Forelimb muscle (tissue), 1 donor: ENCODE results near the gene KCNC2. TPM values are rescaled to one million over a fixed set of nuclear protein-coding genes. Genes with fewer than 3 reads are reported as not detected.
A peak's percentile ranks its signal among the peaks of the same experiment; 100 is the strongest.
"Not testable (repeated sequence)": the region's sequence is repeated elsewhere in the genome, so short reads cannot be mapped to it uniquely, and the experiment has no call there.

ENCODE experiments used
- DNase-seq: peaks from one replicate; pipeline ENCODE4 v3.0.0-alpha.2; 2013; ENCODE audit warnings: low read depth
- polyA plus RNA-seq: library from polyadenylated mRNA; unstranded; fragments of 120-200 nt; gene quantifications from one replicate; pipeline ENCODE4 v1.2.1, GENCODE V29; 2013; ENCODE audit not compliant: insufficient read length

The KCNC2 gene
- 0.38 TPM for polyA plus RNA-seq

DNA sequence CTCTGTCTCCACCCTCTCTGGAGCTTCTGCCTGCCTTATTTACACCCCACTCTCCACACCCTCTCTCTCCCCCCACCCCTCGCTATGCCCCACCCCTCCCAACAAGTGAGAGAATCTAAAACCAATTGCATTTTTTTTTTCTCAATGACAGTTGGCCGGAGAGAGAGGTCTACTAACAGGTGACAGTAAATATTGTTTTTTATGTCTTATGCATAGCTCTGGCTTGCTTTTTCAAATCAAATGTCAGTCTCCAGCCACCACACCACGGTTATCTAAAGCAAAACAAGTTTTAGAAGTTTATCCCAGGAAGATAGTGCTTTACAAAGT lies at the start of gene KCNC2:
KCNC2 (minus strand) TSS at position 28 of the 327 bp plus-strand sequence.
- no peak for DNase-seq

- no peak for DNase-seq
Measured at GRCh38 chr12:75259143-75259542, 49.5 kb upstream of the KCNC2 start.

- DNase-seq: no peak
Measured at GRCh38 chr12:75257510-75257909, 47.9 kb upstream of the KCNC2 start.

DNA sequence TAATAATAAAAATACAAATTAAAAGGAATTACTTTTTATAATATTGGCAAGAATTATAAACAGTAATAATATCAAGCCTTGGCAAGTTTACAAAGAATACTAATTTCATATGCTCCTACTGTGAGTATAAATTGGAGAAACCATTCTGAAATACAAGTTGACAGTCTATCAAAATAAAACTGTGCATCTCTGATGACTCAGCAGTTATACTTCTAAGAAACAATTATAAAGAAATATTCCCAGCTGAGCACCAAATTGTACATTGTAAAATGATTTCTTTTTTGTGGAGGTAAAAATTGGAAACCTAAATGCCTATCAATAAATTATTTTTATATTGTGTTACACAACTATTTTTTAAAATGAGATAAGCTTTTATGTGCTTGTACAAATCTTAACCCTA lies 35.5 kb upstream of the KCNC2 start:
- no peak for DNase-seq

DNA sequence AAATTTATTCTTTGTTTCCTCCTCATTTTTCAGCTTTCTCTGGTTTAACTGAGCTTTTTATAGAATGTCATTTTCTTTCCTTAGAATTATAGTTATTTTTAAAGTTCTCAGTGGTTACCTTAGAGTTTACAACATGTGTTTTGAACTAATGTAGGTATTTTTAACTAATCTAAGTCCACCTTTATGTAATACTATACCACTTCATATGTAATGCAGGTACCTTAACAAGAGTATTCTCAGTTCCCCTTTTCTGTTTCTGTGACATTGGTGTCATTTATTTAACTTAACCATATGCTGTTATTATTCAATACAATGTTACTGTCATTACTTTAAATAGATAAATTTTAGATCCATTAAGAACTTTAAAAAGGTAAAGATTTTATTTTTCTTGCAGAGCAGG lies 30.3 kb upstream of the KCNC2 start:
- DNase-seq: no peak

DNA sequence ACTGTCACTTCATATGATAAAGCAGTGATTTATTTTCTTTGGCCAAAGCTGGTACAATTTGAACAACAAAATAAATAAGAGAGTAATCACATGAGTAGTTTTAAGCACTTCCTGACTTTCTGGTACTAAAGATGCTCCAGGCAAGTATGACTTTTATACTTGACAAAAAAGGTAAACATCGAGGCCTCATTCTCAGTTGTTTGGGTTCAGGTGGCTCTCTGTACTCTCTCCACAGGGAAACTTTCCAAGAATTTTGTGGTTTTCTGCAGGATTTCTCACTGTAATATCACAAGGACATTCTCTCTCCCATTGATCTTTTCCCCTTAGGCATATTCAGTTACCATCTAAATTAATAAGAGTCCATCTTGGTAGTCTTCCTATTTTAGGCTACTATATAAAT lies 26.6 kb upstream of the KCNC2 start:
- no peak for DNase-seq

GRCh38 chr12:75227132-75227531 lies 17.5 kb upstream of the KCNC2 start:
- DNase-seq: no peak

DNA sequence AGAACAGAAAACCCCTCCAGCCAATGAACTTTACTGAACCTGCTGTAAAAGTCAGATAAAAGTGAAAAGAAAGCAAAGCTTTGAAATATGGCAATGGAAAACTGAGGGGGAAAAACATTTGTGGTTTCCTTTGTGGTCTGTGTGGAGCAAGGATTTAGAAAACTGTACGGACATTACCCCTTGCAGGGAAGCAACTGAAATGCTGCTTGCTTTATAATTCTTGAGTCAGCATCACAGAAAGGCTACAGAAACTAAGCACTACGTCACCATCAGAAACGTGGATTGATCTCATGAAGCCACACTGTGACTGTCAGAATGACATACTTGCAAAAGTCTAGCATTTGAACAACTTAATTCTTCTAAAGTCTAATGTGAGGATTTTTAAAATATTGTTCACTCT lies 2.4 kb upstream of the KCNC2 start:
- DNase-seq: no peak

DNA sequence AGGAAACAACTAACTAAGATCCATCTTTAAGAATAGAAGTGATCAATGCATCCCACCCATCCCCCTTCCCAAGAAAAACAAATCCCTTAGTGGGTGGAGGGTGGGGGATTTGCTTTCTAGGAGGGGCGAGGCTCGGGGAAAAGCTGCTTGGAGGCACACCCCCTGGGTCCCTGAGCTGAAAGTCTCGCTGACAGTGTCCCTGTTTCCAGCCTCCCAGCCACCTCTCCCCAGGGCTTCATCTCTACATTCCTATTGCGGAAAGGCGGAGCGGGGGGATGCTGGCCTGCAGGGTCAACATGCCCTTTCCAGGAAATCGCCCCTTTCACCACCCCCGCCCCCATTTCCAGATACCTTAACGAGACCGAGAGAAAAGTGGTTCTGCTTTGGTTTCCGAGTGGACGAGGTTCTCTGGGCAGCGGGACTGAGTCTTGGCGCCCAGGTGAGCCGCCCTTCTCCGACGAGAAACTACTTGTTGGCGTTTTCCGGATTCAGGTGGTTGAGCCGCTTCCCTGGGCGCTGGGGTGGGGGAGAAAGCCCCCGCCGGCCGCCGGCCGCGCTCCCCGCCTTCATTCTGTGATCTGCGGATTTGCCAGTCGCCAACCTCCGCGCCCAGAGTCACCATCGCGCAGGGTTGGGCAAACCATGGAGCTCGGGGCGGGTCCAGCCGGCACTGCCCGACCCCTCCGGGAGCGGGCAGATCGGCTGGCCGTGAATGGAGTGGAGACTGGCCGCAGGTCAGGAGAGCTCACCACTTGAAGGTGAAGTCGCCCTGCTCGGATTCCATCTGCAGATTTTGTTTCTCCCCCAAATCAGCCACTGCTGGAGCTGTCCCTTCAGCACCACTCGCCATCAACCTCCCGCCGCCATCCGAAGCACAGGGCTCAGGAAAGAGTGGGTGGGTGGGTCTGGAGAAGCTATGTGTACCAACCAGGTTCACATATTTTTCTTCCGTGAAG lies 505 bp downstream of the KCNC2 start:
- DNase-seq: peak; percentile 0

- DNase-seq: no peak
Measured at GRCh38 chr12:75207338-75208083, 2.1 kb downstream of the KCNC2 start.

DNA sequence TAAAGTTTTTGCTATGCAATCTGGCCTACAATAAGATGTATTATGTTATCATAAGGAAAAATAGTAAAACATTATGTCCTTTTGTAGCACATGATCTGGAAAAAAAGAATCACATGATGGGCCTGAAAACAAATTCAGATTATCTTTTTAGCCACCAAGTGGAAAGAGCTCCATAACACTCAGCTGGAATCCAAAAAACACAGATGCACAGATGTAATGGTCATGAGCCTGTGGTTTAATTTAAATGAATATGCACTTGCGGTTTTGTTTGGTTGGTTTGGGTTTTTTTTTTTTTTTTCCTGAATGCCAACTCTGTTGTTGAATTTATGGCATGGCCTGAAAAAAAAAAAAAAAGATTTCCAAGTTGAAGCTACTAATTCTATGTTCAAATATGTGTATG lies 4.1 kb downstream of the KCNC2 start:
- no peak for DNase-seq

- DNase-seq: no peak
Measured at GRCh38 chr12:75196865-75197264, 12.8 kb downstream of the KCNC2 start.

DNA sequence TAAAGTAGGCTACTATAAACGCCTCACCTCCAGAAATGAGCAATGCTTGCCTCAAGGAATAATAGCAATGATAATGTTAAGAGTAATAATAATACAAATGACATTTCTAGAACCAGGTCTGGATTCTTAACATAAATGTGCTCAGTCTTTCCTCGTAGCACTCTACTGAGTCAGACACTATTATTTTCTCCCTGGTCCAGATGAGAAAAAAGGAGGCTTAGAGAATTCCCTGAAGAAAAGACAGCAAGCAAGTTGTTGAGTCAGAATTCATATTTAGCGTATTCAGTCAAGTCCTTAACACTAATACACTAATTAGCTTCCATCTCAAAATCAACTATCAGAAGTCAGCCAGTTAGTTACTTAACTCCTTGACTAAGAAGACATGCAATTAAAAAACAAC lies 13.2 kb downstream of the KCNC2 start:
- DNase-seq: no peak

- DNase-seq: no peak
Measured at GRCh38 chr12:75194250-75194649, 15.4 kb downstream of the KCNC2 start.

DNA sequence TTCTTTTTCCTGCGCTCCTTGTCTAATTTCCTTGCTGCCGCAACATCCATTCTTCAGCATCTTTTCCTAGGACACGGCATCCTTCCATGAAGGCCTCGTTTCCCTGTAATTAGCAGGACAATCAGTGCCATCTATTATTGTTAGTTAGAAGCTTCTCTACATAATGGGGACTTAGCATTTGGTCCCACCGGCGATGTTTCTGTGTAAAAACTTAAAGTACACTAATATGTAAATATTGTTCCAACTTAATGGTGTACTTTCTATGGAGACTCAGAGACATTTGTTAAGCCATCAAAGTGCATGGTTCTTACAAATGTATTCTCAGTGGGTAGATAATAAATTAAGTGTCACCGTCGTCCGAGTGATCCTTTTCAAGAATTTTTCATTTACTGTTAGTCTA lies 17.4 kb downstream of the KCNC2 start:
- DNase-seq: no peak

- no peak for DNase-seq
Measured at GRCh38 chr12:75190846-75191245, 18.8 kb downstream of the KCNC2 start.

DNA sequence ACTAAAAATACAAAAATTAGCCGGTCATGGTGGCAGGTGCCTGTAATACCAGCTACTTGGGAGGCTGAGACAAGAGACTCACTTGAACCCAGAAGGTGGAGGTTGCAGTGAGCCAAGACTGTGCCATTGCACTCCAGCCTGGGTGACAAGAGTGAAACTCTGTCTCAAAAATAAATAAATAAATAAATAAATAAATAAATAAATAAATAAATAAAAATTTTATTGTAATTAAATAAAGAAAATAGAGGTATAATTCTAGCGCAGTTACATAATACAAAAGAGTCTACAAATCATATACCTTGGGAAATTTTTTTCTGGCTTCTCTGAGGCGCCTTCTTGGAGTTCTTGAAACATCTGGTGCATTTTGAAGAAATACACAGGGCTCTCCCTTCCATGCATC lies 23.8 kb downstream of the KCNC2 start:
- DNase-seq: not testable (repeated sequence)

DNA sequence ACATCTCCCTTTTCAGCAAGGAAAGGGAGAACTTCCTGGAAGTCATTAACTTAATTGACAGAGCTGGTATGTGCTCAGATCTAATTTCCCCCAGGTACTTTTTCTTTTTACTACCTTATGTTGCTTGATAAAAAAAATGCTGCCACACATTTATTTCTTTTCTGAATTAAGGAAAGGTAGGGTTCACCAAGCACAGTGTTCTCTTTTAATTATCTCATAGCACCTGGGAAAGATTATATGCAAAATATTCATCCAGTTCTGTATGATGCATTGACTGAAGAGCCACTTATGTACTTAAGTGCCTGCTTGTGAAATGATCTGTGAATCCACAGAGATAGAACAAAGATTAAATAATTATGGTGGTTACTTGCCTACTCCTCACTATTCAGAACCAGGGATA lies 25.1 kb downstream of the KCNC2 start:
- no peak for DNase-seq

- no peak for DNase-seq
Measured at GRCh38 chr12:75183967-75184366, 25.7 kb downstream of the KCNC2 start.

DNA sequence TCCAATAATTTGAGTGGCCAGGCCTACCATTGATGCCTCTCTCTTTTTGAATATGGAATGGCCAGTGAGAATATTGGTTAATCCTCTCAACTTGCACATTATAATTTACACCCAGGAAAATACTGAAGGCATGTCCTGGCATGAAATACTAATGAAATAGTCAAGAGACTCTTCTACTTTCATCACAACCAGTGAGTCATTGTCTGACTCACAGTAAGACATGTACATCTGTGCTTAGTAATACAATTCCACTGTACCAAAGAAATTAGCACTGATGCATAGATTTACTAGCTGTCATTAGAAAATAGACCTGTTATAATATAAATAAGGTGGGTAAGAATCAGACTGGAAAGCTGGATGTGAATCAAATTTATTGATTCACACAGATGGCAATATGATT lies 31.6 kb downstream of the KCNC2 start:
- no peak for DNase-seq

DNA sequence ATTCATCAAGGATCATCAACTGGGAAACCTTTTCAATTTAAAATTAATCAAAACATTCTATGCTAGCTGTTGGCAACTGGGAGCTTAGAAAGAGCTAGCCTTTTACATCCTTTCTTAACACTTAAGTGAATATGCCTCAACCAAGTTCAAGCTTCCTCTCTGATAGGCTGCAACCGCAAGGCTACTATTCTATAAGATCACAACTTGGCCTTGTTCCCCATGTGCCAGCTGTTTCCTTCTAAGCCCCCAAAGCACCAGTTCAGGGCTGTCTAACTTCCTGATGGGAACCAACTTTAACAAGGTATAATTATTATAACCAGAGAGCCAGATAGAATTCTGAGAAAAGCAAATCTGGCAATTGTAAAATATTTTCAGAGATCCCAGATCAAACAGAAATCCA lies 37.0 kb downstream of the KCNC2 start:
- DNase-seq: no peak

GRCh38 chr12:75170640-75171185 lies 38.9 kb downstream of the KCNC2 start:
- no peak for DNase-seq

DNA sequence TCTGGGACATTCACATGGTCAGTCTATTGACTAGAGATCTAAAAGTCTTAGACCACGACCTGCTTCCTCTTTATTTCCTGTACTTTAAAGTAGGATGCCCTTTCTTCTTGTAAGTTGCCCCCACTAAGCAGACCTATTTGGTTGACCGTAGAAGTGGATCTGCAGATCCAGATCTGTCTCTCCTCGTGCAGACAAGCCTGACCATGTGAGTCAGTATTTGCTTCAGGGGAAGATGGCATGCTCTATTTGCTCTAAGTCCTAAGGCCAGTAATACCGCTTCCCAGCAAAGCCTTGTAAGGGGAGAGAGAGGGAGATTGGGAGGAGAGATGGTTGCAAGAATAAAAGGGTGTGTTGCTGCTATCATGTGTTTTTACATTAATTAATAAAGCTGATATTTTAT lies 46.8 kb downstream of the KCNC2 start:
- no peak for DNase-seq
